ENCODE measurements around the gene MAOB.

Gene MAOB

GRCh38 chrX:43860646-43861370 lies 21.4 kb downstream of the MAOB start:
- no peak for DNase-seq

DNA sequence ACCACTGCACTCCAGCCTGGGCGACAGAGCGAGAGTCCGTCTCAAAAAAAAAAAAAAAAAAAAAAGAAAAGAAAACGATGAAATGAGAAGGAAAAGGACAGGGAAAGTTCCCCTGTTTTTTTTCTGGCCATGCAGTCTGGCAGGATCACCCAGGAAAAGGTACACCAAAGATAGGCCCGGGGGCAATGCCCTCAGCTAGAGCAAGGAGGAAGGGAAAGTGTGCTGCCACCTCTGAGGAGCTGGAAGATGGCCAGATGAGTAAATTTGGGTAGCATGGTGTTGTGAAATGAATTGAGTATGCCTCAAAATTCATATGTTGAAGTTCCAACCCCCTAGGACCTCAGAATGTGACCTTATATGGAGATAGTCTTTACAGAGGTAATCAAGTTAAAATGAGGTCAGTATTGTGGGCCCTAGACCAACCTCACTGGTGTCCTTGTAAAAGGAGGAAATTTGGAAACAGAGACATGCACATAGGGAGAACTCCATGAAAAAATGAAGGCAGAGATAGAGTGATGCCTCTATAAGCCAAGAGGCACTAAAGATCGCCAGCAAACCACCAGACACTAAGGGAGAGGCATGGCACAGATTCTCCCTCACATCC lies 28.9 kb downstream of the MAOB start:
- peak; percentile 5 for DNase-seq

DNA sequence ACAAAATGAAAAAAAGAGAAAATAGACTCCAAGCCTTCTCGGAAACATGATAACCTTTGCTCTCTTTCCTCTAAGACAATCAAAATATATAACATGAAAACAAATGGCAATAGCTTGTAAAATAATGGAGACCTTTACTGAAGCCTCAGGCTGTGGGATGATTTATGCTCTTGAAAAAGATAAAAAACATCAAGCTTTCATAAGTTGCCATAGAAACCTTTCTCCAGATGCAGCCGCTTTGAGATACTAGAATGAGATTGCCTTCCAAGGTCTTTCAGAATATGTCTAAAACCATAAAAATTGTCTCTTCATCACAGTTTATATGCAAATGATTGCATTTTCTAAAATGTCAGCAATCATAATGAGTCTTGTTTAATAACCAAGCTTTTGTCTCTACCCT lies 31.6 kb downstream of the MAOB start:
- DNase-seq = no peak

DNA sequence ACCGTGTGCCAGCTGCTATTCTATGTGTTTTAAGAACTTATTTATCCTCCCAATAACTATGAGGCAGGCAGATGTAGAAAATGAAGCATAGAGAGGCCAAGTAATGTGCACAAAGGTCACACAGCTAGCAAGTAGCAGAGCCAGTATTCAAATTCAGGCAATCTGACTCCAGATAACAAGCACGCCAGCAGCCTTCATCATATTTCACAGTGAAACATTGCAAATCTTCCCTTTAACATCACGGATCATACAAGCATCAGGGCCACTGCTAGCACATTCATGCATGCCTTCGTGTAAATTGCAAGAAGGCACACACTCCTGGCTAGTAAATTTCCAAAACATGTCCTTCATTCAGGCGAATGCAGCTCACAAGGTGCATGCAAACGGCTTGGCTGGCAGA lies 33.1 kb downstream of the MAOB start:
- DNase-seq = no peak

GRCh38 chrX:43847352-43847751 lies 34.9 kb downstream of the MAOB start:
- DNase-seq = no peak

- no peak for DNase-seq
These were observed 35.7 kb downstream of the MAOB start for GRCh38 chrX:43846558-43846957.

GRCh38 chrX:43845776-43846175 lies 36.5 kb downstream of the MAOB start:
- DNase-seq = no peak

GRCh38 chrX:43840265-43840664 lies 42.0 kb downstream of the MAOB start:
- no peak for DNase-seq

GRCh38 chrX:43836435-43837184 lies 45.6 kb downstream of the MAOB start:
- DNase-seq = peak; percentile 39

DNA sequence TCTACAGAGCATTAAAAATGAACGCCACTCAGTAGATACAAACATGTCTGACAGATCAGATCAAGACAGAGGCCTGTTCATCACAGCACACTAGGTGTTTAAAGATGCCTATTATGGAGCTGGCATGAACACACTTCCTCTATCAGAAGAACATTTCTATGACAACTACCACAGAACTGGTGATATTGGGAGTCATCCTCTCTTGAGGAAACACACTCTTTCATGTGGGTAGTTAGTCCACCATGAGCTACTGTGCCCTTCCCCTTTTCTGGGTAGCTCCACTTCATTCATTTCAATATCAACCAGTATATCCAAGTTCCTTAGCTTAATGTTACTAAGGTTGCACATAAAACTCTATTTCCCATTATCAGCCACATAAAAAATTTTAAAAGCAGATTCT lies 46.7 kb downstream of the MAOB start:
- DNase-seq = peak; percentile 73

GRCh38 chrX:43827791-43828190 lies 54.5 kb downstream of the MAOB start:
- no peak for DNase-seq

- DNase-seq = no peak
These were observed 60.2 kb downstream of the MAOB start for GRCh38 chrX:43822014-43822413.

DNA sequence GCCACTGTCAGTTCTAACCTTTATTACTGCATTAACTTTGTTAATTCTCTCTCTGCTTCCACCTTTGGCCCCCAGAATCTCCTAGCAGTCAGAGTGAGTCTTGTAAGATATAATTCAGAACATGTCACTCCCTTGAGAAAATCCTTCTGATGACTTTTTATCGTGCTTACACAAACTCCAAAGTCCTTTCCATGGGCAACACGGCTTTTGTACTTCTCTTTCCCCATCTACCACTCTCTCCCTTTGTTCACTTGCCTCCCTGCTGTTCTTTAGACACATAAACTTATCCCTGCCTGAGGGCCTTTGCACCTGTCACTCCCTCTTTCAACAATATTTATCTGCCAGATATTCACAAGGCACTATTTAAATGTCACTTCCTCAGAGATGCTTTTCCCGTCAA lies 64.8 kb downstream of the MAOB start:
- no peak for DNase-seq

- DNase-seq = no peak
These were observed 67.0 kb downstream of the MAOB start for GRCh38 chrX:43815209-43815608.

GRCh38 chrX:43813898-43814297 lies 68.4 kb downstream of the MAOB start:
- DNase-seq = peak; percentile 7

- DNase-seq = no peak
These were observed 68.9 kb downstream of the MAOB start for GRCh38 chrX:43813319-43813718.

- DNase-seq = no peak
These were observed 72.8 kb downstream of the MAOB start for GRCh38 chrX:43809463-43809862.

- DNase-seq = no peak
These were observed 74.0 kb downstream of the MAOB start for GRCh38 chrX:43808231-43808630.

GRCh38 chrX:43805579-43805978 lies 76.7 kb downstream of the MAOB start:
- DNase-seq = no peak

DNA sequence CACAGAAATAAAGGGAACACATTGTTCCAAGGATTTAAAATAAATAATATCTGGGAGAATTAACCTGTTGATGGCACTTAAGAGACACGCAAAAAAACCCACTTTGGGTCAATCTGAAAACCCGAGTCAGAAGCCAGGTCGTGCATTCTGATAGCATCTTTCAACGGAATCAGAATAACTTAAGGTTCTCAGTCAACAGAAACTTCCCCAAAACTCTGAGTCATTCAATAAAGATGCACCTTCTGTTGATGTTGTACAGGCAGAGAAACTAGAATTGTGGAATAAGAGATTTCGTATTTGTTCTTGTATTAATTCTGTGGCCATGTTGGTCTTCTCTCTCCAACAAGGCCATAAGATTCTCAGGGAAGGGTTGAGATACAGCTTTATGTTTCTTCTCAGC lies 78.2 kb downstream of the MAOB start:
- DNase-seq = no peak

GRCh38 chrX:43785930-43786591 lies 96.2 kb downstream of the MAOB start:
- DNase-seq = no peak

GRCh38 chrX:43758044-43758443 lies 124.2 kb downstream of the MAOB start:
- no peak for DNase-seq

DNA sequence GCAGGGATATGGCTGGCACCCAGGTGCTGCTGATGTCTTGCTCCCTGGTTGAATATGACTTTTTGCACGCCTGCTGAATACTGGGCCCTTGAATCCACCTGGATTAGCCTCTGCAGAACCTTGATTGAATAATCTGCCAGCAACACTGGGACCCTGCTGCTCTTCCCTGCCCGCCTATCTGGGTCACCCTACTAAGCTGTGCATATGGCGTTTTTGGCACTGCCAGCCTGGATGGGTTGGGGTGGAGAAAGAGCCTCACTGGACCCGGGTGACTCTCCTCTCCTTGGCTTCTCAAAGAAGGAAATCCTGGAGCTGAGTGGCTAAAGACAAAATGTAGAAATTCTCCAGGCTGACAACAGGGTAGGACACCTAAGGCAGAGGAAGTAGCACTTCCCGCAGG lies 126.2 kb downstream of the MAOB start:
- no peak for DNase-seq

DNA sequence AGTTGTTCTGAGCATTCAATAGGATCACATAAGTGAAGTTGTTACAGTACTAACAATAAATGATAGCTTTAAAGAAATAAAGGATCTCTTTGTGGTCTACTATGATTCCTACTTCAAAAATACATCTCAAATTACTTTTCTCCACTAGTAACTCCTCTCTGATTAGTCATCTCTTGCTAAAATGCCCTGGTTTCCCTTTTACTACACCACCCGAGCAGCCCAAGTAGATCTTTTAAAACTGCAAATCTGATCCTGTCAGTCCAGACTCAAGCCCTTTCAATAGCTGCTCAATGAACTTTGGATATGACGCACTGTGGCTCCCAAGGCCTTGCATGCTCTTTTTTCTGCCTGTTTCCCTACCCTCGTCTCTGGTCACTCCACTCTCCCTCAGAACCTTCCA lies 128.6 kb downstream of the MAOB start:
- DNase-seq = no peak

Data from inflammatory macrophage treated with lipopolysaccharide for 4 hours (primary cell).